CD4-positive, alpha-beta T cell treated with Interleukin-15 for 4 hours (primary cell): ENCODE measurements around the gene SOD3.

ENCODE experiments used
- DNase-seq: peaks from one replicate; pipeline ENCODE4 v3.0.0-alpha.2; 2020; ENCODE audit warnings: low spot score

The SOD3 gene

GRCh38 chr4:24845132-24845531, 49.8 kb downstream of the SOD3 start:
- DNase-seq, result no peak

- no peak for DNase-seq
These were observed 50.5 kb downstream of the SOD3 start for GRCh38 chr4:24845902-24846301.

- no peak for DNase-seq
These were observed 51.3 kb downstream of the SOD3 start for GRCh38 chr4:24846716-24847115.

- no peak for DNase-seq
These were observed 54.0 kb downstream of the SOD3 start for GRCh38 chr4:24849351-24849750.

- no peak for DNase-seq
These were observed 54.4 kb downstream of the SOD3 start for GRCh38 chr4:24849756-24850155.
